Measurements from ENCODE around the gene GPR160.

The GPR160 gene

DNA sequence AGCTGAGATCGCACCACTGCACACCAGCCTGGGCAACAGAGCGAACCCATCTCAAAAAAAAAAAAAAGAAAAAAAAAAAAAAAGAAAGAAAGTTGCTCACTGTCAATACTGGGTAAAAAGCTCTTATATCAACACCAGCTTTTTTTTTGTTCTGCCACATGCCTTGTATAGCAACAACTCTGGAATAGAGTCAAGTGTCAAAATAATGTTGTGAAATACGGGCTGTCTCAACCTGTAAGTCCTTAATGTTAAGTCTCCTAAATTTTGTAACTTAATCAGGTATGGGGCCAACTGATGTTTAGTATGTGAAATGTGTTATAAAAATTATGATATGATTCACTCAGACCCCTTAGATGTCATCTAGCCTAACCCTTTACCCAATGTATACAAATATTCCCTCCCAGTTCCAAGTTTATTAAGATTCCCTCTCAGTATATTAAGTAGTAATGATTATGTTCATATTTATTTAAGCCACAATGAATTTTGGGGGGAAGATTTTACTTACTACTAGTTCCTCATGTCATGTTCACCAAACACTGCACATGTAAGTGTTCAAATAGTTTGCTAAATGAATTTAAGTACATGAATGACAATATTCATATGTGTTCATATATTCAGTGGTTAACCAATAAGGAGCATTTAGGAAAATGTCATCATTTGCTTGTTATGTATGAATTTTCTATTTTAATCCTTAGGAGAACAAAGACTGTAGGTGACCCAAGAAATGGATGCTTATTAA lies 52.2 kb downstream of the GPR160 start:
- DNase-seq (ENCODE audit: low read depth in 1 of 2, low spot score in 1 of 2): peak; percentile 27 to 55
- Histone ChIP-seq H3K4me3 (replicated peaks; ENCODE audit: insufficient read depth, low read length) (no peak overlapping the region), H3K27ac (replicated peaks) (no peak overlapping the region), H3K27me3 (ENCODE audit: insufficient read depth, poor library complexity, severe bottlenecking) (no peaks in the 10 kb centered on the region)
- no peak for TF ChIP-seq SPI1 (IDR thresholded peaks at IDR 0.05; ENCODE audit: borderline replicate concordance, low read depth)
- no peak for TF ChIP-seq POLR2AphosphoS5 (IDR thresholded peaks at IDR 0.05; ENCODE audit: low read depth)
- TF ChIP-seq, protein P1, sequence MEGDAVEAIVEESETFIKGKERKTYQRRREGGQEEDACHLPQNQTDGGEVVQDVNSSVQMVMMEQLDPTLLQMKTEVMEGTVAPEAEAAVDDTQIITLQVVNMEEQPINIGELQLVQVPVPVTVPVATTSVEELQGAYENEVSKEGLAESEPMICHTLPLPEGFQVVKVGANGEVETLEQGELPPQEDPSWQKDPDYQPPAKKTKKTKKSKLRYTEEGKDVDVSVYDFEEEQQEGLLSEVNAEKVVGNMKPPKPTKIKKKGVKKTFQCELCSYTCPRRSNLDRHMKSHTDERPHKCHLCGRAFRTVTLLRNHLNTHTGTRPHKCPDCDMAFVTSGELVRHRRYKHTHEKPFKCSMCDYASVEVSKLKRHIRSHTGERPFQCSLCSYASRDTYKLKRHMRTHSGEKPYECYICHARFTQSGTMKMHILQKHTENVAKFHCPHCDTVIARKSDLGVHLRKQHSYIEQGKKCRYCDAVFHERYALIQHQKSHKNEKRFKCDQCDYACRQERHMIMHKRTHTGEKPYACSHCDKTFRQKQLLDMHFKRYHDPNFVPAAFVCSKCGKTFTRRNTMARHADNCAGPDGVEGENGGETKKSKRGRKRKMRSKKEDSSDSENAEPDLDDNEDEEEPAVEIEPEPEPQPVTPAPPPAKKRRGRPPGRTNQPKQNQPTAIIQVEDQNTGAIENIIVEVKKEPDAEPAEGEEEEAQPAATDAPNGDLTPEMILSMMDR (IDR thresholded peaks at IDR 0.05; ENCODE audit: insufficient read depth, low read length): no peak
- no peak for TF ChIP-seq REST (IDR thresholded peaks at IDR 0.05; ENCODE audit: insufficient replicate concordance, low read depth)
- TF ChIP-seq GABPA (IDR thresholded peaks at IDR 0.05; ENCODE audit: low read depth): no peak

- Histone ChIP-seq H3K27ac (replicated peaks) (no peak overlapping the region; the same call in 1 of the 2 replicates), H3K4me3 (replicated peaks; ENCODE audit: insufficient read depth, low read length) (no peak overlapping the region), H3K27me3 (ENCODE audit: insufficient read depth, poor library complexity, severe bottlenecking) (no peaks in the 10 kb centered on the region)
- TF ChIP-seq POLR2AphosphoS5 (IDR thresholded peaks at IDR 0.05; ENCODE audit: low read depth) (0 out of 2 replicates have a peak, but pooled peaks have one; percentile 18), GABPA (IDR thresholded peaks at IDR 0.05; ENCODE audit: low read depth) (no peak)
- peak in 1 of 2 experiments; percentile 20 for DNase-seq (ENCODE audit: low read depth in 1 of 2, low spot score in 1 of 2)
Measured at GRCh38 chr3:170090601-170090981, 52.8 kb downstream of the GPR160 start.

- no peak overlapping the region for H3K4me3 ChIP-seq (replicated peaks; ENCODE audit: insufficient read depth, low read length)
- H3K27me3 ChIP-seq (ENCODE audit: insufficient read depth, poor library complexity, severe bottlenecking): no peaks in the 10 kb centered on the region
- TF ChIP-seq POLR2AphosphoS5 (IDR thresholded peaks at IDR 0.05; ENCODE audit: low read depth) (no peak), SPI1 (IDR thresholded peaks at IDR 0.05; ENCODE audit: borderline replicate concordance, low read depth) (no peak), REST (IDR thresholded peaks at IDR 0.05; ENCODE audit: insufficient replicate concordance, low read depth) (no peak), GABPA (IDR thresholded peaks at IDR 0.05; ENCODE audit: low read depth) (no peak)
- TF ChIP-seq, protein P1 (IDR thresholded peaks at IDR 0.05; ENCODE audit: insufficient read depth, low read length): no peak
- H3K27ac ChIP-seq (replicated peaks): no peak overlapping the region
- peak; percentile 45 to 54 for DNase-seq (ENCODE audit: low read depth in 1 of 2, low spot score in 1 of 2)
Measured at GRCh38 chr3:170092907-170093306, 55.1 kb downstream of the GPR160 start.

DNA sequence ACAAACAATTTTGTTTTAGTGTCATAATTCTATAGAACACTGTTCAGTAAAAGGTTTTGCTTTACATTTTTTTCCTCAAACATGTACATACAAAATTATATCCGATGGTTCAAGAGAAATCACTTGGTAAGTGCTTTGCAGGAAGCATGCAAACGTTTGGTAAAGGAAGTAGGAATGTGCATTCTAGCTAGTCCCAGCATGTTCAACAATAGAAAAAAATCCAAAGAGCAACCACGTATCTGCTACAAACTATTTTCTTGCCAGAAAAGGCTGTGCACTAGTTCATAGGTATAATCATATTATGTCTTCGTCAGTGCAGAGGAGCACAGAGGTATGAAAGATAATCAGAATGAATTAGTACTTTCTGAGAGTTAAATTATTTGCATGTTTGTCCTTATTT lies 58.0 kb downstream of the GPR160 start:
- H3K27ac ChIP-seq (replicated peaks): no peak overlapping the region
- no peaks in the 10 kb centered on the region for H3K27me3 ChIP-seq (ENCODE audit: insufficient read depth, poor library complexity, severe bottlenecking)
- no peak for TF ChIP-seq POLR2AphosphoS5 (IDR thresholded peaks at IDR 0.05; ENCODE audit: low read depth)
- TF ChIP-seq, protein P1 (IDR thresholded peaks at IDR 0.05; ENCODE audit: insufficient read depth, low read length): no peak
- no peak for TF ChIP-seq SPI1 (IDR thresholded peaks at IDR 0.05; ENCODE audit: borderline replicate concordance, low read depth)
- no peak for TF ChIP-seq GABPA (IDR thresholded peaks at IDR 0.05; ENCODE audit: low read depth)
- no peak for TF ChIP-seq REST (IDR thresholded peaks at IDR 0.05; ENCODE audit: insufficient replicate concordance, low read depth)
- DNase-seq (ENCODE audit: low read depth in 1 of 2, low spot score in 1 of 2): no peak
- no peak overlapping the region for H3K4me3 ChIP-seq (replicated peaks; ENCODE audit: insufficient read depth, low read length)
